ENCODE results near the gene FAM83C. TPM values are rescaled to one million over a fixed set of nuclear protein-coding genes. Genes with fewer than 3 reads are reported as not detected.
A peak's percentile ranks its signal among the peaks of the same experiment; 100 is the strongest.

The FAM83C gene
- total and polyA plus RNA-seq, 9 of the 15 experiments (the other 6 are each of a cell fraction or from before 2014, with no cell fraction given), result not detected

DNA sequence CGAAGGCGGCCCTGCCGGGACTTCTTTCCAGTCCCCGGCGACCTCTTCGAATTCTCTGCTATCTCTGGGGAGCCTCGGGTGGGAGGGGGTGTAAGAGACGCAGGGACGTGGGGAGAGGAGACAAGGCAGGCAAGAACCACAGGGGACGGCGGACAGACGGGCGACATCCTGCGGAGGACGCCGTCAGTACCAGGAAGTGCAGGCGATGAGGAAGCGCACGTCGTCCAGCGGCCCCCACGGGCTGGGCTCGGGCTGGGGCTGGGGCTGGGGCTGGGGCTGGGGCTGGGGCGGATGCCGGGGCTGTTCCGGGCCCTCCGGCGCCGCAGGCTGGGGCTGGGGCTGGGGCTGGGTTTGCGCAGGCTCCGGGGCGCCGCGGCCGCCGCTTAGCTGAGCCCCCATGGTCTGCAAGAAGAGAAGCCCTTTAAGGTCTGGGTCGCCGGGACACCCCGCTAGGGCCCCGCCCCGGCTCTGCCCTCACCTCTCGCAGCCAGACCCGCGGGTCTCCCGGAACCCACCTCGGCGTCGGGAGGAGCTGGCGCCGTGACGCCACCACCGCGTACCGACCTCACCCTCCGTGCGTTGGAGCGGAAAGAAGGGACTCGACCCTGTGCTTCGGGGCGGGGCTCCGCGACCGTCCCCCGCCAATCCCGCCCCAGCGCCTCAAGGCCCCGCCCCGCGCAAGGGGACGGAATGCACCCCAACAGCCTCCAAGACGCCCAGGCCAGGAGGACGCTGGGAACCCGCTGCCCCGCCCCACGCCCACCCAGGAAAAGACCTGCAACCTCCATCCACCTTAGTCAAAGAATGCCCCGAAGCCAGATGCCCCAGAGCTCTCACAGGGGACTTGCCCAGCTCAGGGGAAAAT, 14.5 kb downstream of the FAM83C start, which contains the start of gene MMP24OS (continued):
- no peak for TF ChIP-seq CCAR2 (IDR thresholded peaks at IDR 0.05; ENCODE audit: low read depth, low read length)
- no peak for TF ChIP-seq NR1H2 (CRISPR knock-in tag; IDR thresholded peaks at IDR 0.05)
- no peak for TF ChIP-seq TAF9B (IDR thresholded peaks at IDR 0.05; ENCODE audit: partially characterized antibody)
- no peak for TF ChIP-seq ZNF668 (CRISPR knock-in tag; IDR thresholded peaks at IDR 0.05)
- no peak for TF ChIP-seq FOXK1 (CRISPR knock-in tag; IDR thresholded peaks at IDR 0.05; ENCODE audit: borderline replicate concordance)
- TF ChIP-seq, protein P1, sequence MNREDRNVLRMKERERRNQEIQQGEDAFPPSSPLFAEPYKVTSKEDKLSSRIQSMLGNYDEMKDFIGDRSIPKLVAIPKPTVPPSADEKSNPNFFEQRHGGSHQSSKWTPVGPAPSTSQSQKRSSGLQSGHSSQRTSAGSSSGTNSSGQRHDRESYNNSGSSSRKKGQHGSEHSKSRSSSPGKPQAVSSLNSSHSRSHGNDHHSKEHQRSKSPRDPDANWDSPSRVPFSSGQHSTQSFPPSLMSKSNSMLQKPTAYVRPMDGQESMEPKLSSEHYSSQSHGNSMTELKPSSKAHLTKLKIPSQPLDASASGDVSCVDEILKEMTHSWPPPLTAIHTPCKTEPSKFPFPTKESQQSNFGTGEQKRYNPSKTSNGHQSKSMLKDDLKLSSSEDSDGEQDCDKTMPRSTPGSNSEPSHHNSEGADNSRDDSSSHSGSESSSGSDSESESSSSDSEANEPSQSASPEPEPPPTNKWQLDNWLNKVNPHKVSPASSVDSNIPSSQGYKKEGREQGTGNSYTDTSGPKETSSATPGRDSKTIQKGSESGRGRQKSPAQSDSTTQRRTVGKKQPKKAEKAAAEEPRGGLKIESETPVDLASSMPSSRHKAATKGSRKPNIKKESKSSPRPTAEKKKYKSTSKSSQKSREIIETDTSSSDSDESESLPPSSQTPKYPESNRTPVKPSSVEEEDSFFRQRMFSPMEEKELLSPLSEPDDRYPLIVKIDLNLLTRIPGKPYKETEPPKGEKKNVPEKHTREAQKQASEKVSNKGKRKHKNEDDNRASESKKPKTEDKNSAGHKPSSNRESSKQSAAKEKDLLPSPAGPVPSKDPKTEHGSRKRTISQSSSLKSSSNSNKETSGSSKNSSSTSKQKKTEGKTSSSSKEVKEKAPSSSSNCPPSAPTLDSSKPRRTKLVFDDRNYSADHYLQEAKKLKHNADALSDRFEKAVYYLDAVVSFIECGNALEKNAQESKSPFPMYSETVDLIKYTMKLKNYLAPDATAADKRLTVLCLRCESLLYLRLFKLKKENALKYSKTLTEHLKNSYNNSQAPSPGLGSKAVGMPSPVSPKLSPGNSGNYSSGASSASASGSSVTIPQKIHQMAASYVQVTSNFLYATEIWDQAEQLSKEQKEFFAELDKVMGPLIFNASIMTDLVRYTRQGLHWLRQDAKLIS (CRISPR knock-in tag; IDR thresholded peaks at IDR 0.05), result no peak
- TF ChIP-seq ZNF316 (IDR thresholded peaks at IDR 0.05), result no peak
- TF ChIP-seq FOXJ2 (tag; IDR thresholded peaks at IDR 0.05), result no peak
- TF ChIP-seq RB1 (IDR thresholded peaks at IDR 0.05; ENCODE audit: low read depth), result no peak
- no peak for TF ChIP-seq PREB (CRISPR knock-in tag; IDR thresholded peaks at IDR 0.05)
- TF ChIP-seq, protein P2, sequence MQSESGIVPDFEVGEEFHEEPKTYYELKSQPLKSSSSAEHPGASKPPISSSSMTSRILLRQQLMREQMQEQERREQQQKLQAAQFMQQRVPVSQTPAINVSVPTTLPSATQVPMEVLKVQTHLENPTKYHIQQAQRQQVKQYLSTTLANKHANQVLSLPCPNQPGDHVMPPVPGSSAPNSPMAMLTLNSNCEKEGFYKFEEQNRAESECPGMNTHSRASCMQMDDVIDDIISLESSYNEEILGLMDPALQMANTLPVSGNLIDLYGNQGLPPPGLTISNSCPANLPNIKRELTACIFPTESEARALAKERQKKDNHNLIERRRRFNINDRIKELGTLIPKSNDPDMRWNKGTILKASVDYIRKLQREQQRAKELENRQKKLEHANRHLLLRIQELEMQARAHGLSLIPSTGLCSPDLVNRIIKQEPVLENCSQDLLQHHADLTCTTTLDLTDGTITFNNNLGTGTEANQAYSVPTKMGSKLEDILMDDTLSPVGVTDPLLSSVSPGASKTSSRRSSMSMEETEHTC (IDR thresholded peaks at IDR 0.05), result no peak
- peak; percentile 86 for TF ChIP-seq POLR2B (IDR thresholded peaks at IDR 0.05; ENCODE audit: low read depth, partially characterized antibody)
- TF ChIP-seq RAD51 (IDR thresholded peaks at IDR 0.05; ENCODE audit: borderline replicate concordance, low read depth), result no peak
